Sigmoid colon (tissue), 3 donors: Measurements from ENCODE around the gene ZKSCAN2.

Experiments used
- CTCF ChIP-seq, 4 experiments: fragments of 450-650 bp in 3 of 4; fragments of 200-600 bp in 1 of 4; IDR thresholded peaks; one replicate each; pipeline ENCODE4 v1.5.1; 2016 to 2019; ENCODE audit warnings: antibody characterized with exemption in 4 of 4, mild to moderate bottlenecking in 3 of 4, moderate library complexity in 2 of 4
- POLR2A ChIP-seq, 2 donors: fragments of 450-650 bp; IDR thresholded peaks; one replicate each; pipeline ENCODE4 v1.6.1; 2016; ENCODE audit warnings: antibody characterized with exemption in 2 of 2, mild to moderate bottlenecking in 2 of 2, moderate library complexity in 2 of 2

GRCh38 chr16:25212636-25213035, 45.0 kb downstream of the ZKSCAN2 start:
- TF ChIP-seq CTCF (IDR thresholded peaks at IDR 0.05) (no peak), POLR2A (IDR thresholded peaks at IDR 0.05) (no peak)
